ENCODE measurements around the gene MLPH.

The MLPH gene

DNA sequence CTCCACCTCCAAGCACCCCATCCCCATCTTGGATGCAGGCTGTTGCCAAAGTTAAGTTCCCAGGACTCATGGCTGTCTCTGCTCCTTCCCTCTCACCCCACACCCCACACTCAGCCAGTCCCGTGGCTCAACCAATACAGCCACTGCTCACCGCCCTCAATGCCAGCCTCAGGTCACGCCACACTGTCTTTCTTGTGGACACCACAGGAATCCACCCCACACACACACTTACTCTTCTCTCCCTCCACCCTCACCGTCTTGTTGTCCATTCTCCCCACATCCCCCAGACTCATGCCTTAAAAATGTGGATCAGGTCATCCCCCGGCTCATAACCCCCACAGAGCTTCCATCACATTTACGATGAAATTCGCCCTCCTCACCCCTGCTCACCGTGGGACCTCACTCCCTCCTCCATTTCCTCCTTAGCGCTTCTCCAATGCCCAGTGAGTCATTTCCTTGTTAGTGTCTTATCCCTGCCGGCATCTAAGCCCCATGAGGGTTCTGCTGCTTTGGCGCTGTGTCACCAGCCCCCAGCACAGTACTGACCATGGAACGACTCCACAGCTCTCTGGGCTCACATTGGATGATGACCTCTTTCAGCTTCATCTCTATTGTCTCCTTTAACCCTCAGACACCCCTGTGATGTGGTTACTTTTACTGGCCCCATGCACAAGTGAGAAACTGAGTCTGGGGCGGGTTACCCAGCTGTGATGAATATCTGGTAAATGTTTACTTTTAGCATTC is 13.8 kb downstream of the MLPH start:
- H3K4me3 ChIP-seq (ENCODE audit: extremely low read depth, insufficient read depth, low read length, poor library complexity, severe bottlenecking), result no peak overlapping the region
- H3K9me3 ChIP-seq (ENCODE audit: control insufficient read depth, low read length), result no peaks in the 10 kb centered on the region
- 40 to 45% methylated on average over 9 to 12 of the region's 13 CpGs for WGBS, 2 experiments (ENCODE audit: insufficient coverage in 2 of 2)
- H3K36me3 ChIP-seq (ENCODE audit: control insufficient read depth, insufficient read depth, low read length), result peaks cover 5% of the 10 kb centered on the region
- peak overlapping the region; percentile 78 for H3K27ac ChIP-seq (ENCODE audit: low read depth, low read length, severe bottlenecking)
- H3K4me1 ChIP-seq (ENCODE audit: control insufficient read depth, insufficient read depth, low read length, poor library complexity, severe bottlenecking), result peaks cover 44% of the 10 kb centered on the region

DNA sequence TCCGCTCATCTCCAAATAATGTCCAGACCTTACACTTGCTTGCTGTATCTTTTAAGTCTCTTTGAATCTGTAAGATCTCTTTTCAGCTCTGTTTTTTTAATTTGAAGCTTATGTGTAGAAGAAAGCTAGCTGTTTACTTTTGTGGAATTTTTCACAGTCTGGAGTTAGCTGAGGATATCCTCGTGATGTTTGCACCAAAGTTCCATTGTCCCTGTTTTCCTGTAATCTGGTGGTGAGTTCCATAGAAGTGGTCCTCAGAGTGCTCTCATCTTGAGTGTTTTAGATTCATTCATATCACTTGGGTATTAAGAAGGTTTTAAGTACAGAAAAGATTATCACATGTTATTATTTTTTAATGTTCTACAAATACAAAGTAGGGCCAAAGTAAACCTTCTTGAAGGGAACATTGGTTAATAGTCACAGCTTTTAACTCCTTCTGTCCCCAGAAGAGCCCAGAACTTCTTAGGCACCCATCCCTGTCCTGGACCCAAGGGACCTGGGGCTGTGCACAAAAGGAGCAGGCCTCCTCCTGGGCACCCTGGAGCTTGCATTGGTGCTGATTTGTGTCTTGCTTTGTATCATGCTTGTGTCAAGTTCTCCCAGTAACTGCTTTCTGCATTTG is 15.0 kb downstream of the MLPH start:
- peaks cover 40% of the 10 kb centered on the region for H3K4me1 ChIP-seq (ENCODE audit: control insufficient read depth, insufficient read depth, low read length, poor library complexity, severe bottlenecking)
- no peaks in the 10 kb centered on the region for H3K36me3 ChIP-seq (ENCODE audit: control insufficient read depth, insufficient read depth, low read length)
- 100% methylated on average over 1 of the region's 2 CpGs; no CpG with 5 or more reads in 1 of the 2 experiments for WGBS, 2 experiments (ENCODE audit: insufficient coverage in 2 of 2)
- H3K9me3 ChIP-seq (ENCODE audit: control insufficient read depth, low read length), result peaks cover 5% of the 10 kb centered on the region
- no peak overlapping the region for H3K27ac ChIP-seq (ENCODE audit: low read depth, low read length, severe bottlenecking)
- no peak overlapping the region for H3K4me3 ChIP-seq (ENCODE audit: extremely low read depth, insufficient read depth, low read length, poor library complexity, severe bottlenecking)

DNA sequence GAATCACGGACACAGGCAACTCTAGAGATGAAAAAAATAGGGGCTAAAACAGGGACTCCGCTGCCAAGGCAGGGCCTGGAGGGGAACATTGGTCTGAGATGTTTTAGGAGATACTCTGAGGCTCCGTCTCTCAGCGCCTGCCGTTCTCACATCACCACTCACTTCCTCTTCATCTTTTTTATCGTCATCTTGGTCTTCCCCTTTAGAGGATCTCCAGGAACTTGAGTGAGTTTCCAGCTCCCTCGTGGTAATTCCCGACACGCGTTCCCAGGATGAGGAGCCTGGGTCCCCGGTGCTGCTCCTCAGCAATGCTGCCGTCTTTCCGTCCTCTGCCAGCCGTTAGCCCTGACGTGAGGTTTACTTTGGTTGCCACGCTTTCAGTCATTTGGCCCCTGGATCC is 16.1 kb downstream of the MLPH start:
- H3K36me3 ChIP-seq (ENCODE audit: control insufficient read depth, insufficient read depth, low read length), result no peaks in the 10 kb centered on the region
- 97 to 98% methylated on average over 14 of the region's 16 CpGs for WGBS, 2 experiments (ENCODE audit: insufficient coverage in 2 of 2)
- H3K4me1 ChIP-seq (ENCODE audit: control insufficient read depth, insufficient read depth, low read length, poor library complexity, severe bottlenecking), result peaks cover 40% of the 10 kb centered on the region
- H3K4me3 ChIP-seq (ENCODE audit: extremely low read depth, insufficient read depth, low read length, poor library complexity, severe bottlenecking), result no peak overlapping the region
- H3K27ac ChIP-seq (ENCODE audit: low read depth, low read length, severe bottlenecking), result no peak overlapping the region
- peaks cover 5% of the 10 kb centered on the region for H3K9me3 ChIP-seq (ENCODE audit: control insufficient read depth, low read length)

DNA sequence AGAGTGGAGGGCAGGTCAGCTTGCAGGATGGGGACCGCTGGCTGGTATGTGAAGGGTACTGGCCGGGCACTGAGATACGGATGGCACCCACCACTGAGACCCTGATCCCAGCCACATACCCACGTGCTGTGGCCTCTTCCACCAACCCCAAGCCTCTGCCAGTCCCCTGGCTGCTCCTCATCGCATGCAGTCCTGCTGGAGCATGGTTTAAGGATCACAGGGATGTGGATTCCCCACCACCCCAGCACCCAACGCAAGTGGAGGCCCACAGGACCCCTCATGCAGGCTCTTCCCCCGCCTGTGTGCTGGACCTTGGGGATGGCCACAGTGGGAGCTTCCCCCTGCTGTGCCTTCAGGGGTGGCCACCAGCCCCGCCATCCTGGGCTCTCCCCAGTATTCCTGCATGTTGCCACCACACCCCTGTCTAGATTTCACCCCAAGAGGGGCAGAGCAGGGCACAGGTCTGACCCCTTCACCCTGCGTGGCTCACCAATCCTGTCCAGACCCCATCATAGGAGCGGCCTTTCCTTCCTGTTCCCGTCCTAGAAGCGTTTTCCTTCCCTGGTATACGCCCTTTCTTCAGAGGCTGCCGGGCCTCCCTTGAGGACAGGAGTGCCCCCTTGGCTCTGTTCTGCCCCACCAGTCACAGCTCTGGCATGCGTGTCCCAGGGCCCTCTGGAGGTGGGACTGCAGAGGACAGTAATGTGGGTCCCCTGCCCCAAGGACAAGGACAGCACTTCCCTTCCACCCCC is 18.3 kb downstream of the MLPH start:
- Histone ChIP-seq H3K36me3 (ENCODE audit: control insufficient read depth, insufficient read depth, low read length) (no peaks in the 10 kb centered on the region), H3K4me1 (ENCODE audit: control insufficient read depth, insufficient read depth, low read length, poor library complexity, severe bottlenecking) (peaks cover 27% of the 10 kb centered on the region), H3K9me3 (ENCODE audit: control insufficient read depth, low read length) (peaks cover 5% of the 10 kb centered on the region), H3K4me3 (ENCODE audit: extremely low read depth, insufficient read depth, low read length, poor library complexity, severe bottlenecking) (no peak overlapping the region), H3K27ac (ENCODE audit: low read depth, low read length, severe bottlenecking) (no peak overlapping the region)
- 95% methylated on average over 8 to 14 of the region's 15 CpGs for WGBS, 2 experiments (ENCODE audit: insufficient coverage in 2 of 2)

DNA sequence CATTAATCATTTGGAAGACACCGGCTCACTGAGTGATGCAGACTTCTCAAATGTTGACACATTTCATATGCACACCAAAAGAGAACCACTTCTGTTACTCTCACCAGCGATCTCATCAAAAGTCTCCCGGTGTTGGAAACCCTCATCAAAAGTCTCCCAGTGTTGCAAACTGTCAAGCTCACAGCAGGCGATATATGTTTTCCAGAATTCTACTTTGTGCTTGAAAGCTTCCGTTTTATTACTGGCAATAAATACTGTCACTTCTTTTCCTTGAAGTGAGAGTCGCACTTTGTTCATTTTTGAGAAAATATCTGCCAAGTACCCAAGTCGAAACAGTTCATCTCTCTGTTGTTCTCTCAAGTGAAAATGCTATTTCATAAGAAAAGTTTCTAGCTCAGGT is 20.5 kb downstream of the MLPH start:
- WGBS, 2 experiments (ENCODE audit: insufficient coverage in 2 of 2), result 91 to 93% methylated on average over 6 to 7 of the region's 7 CpGs
- Histone ChIP-seq H3K36me3 (ENCODE audit: control insufficient read depth, insufficient read depth, low read length) (no peaks in the 10 kb centered on the region), H3K4me1 (ENCODE audit: control insufficient read depth, insufficient read depth, low read length, poor library complexity, severe bottlenecking) (peaks cover 7% of the 10 kb centered on the region), H3K4me3 (ENCODE audit: extremely low read depth, insufficient read depth, low read length, poor library complexity, severe bottlenecking) (no peak overlapping the region), H3K9me3 (ENCODE audit: control insufficient read depth, low read length) (peaks cover 5% of the 10 kb centered on the region), H3K27ac (ENCODE audit: low read depth, low read length, severe bottlenecking) (no peak overlapping the region)

DNA sequence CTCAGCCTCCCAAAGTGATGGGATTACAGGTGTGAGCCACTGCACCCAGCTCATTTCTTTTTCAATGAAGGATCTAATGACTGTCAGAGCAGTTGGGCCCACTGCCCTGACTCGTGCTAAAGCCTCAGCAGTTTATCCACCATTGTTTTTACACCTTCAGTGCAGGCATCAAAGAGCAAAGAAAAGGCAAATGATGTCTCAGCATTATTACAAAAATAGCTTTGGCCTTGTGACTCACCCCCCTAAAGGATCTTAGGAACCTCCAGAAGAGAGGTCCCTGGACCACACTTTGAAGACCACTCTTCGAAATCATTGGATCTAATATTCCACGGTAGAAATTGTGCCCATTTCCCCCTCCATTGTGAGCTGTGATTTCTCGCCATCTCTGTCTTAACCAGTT is 21.3 kb downstream of the MLPH start:
- H3K4me3 ChIP-seq (ENCODE audit: extremely low read depth, insufficient read depth, low read length, poor library complexity, severe bottlenecking), result no peak overlapping the region
- H3K4me1 ChIP-seq (ENCODE audit: control insufficient read depth, insufficient read depth, low read length, poor library complexity, severe bottlenecking), result peaks cover 6% of the 10 kb centered on the region
- no peak overlapping the region for H3K27ac ChIP-seq (ENCODE audit: low read depth, low read length, severe bottlenecking)
- WGBS, 2 experiments (ENCODE audit: insufficient coverage in 2 of 2), result 97 to 98% methylated on average over 4 of the region's 4 CpGs
- no peaks in the 10 kb centered on the region for H3K36me3 ChIP-seq (ENCODE audit: control insufficient read depth, insufficient read depth, low read length)
- peaks cover 5% of the 10 kb centered on the region for H3K9me3 ChIP-seq (ENCODE audit: control insufficient read depth, low read length)

DNA sequence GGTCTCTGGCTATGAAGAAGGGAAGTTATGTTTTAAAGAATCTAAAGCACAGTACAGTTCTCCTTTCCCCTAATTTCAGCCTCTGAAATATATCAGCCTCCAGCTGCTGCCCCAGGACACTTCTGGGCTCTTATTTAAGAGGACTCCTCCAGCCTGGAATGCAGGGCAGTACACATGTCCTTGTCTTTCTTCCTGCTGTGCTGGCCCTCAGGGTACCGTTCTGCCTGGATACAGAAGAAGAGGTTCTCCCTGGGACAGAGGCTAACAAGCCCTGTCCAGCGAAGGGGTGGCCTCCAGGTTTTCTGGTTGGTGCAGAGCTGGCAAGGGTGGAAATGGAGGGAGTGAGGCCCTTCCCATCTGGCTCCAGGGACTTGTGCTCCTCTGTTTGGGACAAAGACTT is 22.1 kb downstream of the MLPH start:
- 80% methylated on average over 2 of the region's 2 CpGs; no CpG with 5 or more reads in 1 of the 2 experiments for WGBS, 2 experiments (ENCODE audit: insufficient coverage in 2 of 2)
- Histone ChIP-seq H3K4me3 (ENCODE audit: extremely low read depth, insufficient read depth, low read length, poor library complexity, severe bottlenecking) (no peak overlapping the region), H3K27ac (ENCODE audit: low read depth, low read length, severe bottlenecking) (no peak overlapping the region), H3K4me1 (ENCODE audit: control insufficient read depth, insufficient read depth, low read length, poor library complexity, severe bottlenecking) (peaks cover 6% of the 10 kb centered on the region), H3K9me3 (ENCODE audit: control insufficient read depth, low read length) (peaks cover 5% of the 10 kb centered on the region), H3K36me3 (ENCODE audit: control insufficient read depth, insufficient read depth, low read length) (no peaks in the 10 kb centered on the region)

DNA sequence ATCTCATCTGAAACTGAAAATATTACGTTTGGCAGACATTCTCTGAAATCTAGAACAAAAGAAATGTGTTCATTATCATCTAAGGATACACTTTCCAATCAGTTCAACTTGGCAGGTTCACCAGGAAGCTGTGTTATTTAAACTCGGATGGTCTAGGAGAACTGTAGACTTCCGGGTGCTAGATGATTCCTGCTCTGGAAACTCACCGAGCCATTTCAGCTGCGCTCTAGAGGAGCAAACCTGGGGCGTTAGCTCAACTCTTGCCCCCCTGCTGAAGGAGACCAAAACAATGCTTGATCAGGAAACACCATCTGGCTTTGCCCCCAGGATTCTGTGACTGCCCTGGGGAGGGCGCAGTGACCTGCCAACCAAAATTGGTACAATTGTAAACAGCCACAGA is 22.9 kb downstream of the MLPH start:
- Histone ChIP-seq H3K4me3 (ENCODE audit: extremely low read depth, insufficient read depth, low read length, poor library complexity, severe bottlenecking) (no peak overlapping the region), H3K4me1 (ENCODE audit: control insufficient read depth, insufficient read depth, low read length, poor library complexity, severe bottlenecking) (peaks cover 6% of the 10 kb centered on the region), H3K36me3 (ENCODE audit: control insufficient read depth, insufficient read depth, low read length) (no peaks in the 10 kb centered on the region), H3K9me3 (ENCODE audit: control insufficient read depth, low read length) (peaks cover 5% of the 10 kb centered on the region), H3K27ac (ENCODE audit: low read depth, low read length, severe bottlenecking) (no peak overlapping the region)
- WGBS, 2 experiments (ENCODE audit: insufficient coverage in 2 of 2), result 85% methylated on average over 6 to 7 of the region's 7 CpGs

DNA sequence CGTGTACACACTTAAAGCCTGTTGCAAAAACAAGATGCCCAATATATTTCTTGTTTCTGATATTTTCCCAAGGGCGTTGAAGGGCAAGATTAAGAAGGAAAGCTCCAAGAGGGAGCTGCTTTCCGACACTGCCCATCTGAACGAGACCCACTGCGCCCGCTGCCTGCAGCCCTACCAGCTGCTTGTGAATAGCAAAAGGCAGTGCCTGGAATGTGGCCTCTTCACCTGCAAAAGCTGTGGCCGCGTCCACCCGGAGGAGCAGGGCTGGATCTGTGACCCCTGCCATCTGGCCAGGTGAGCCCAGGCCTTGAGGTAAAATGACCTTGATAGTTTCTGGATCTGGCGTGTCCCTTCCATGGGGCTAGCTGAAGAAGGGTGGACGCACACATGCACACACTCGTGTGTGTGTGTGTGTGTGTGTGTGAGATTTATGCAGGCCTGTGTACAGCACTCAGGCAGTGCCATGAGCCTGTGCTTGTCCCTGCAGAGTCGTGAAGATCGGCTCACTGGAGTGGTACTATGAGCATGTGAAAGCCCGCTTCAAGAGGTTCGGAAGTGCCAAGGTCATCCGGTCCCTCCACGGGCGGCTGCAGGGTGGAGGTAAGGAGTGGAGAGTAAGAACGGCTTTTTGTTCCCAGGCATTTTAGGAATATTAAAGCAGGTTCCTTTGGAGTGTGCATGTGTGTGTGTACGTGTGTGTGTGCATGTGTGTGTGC is 23.6 kb downstream of the MLPH start:
- Histone ChIP-seq H3K9me3 (ENCODE audit: control insufficient read depth, low read length) (peaks cover 5% of the 10 kb centered on the region), H3K27ac (ENCODE audit: low read depth, low read length, severe bottlenecking) (no peak overlapping the region), H3K4me3 (ENCODE audit: extremely low read depth, insufficient read depth, low read length, poor library complexity, severe bottlenecking) (no peak overlapping the region), H3K4me1 (ENCODE audit: control insufficient read depth, insufficient read depth, low read length, poor library complexity, severe bottlenecking) (peaks cover 6% of the 10 kb centered on the region), H3K36me3 (ENCODE audit: control insufficient read depth, insufficient read depth, low read length) (no peaks in the 10 kb centered on the region)
- WGBS, 2 experiments (ENCODE audit: insufficient coverage in 2 of 2), result 92 to 95% methylated on average over 19 to 20 of the region's 21 CpGs

DNA sequence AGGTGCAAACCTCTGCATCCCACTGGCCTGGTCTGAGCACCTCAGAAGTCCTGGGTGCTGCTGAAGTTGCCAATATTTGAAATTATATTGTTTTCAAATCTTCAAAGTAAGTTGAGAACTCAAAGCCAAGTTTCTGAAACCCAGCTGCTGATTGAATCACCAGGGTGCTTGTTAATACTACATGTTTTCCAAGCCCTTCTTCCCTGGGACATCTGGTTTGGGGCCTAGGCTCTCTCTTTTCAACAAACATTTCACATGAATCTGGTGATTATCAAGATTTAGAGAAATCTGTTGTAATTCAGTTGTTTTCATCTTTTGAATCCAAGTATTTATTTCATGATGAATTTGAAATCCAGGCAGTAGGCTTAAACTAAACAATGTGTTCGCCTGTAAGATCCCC is 24.4 kb downstream of the MLPH start:
- H3K4me3 ChIP-seq (ENCODE audit: extremely low read depth, insufficient read depth, low read length, poor library complexity, severe bottlenecking), result no peak overlapping the region
- WGBS, 2 experiments (ENCODE audit: insufficient coverage in 2 of 2), result 100% methylated on average over 1 of the region's 1 CpG
- H3K9me3 ChIP-seq (ENCODE audit: control insufficient read depth, low read length), result peaks cover 3% of the 10 kb centered on the region
- H3K36me3 ChIP-seq (ENCODE audit: control insufficient read depth, insufficient read depth, low read length), result no peaks in the 10 kb centered on the region
- no peak overlapping the region for H3K27ac ChIP-seq (ENCODE audit: low read depth, low read length, severe bottlenecking)
- H3K4me1 ChIP-seq (ENCODE audit: control insufficient read depth, insufficient read depth, low read length, poor library complexity, severe bottlenecking), result peaks cover 6% of the 10 kb centered on the region
